ENCODE measurements around the gene CDKN1B. TPM values are rescaled to one million over a fixed set of nuclear protein-coding genes. Genes with fewer than 3 reads are reported as not detected.
A peak's percentile ranks its signal among the peaks of the same experiment; 100 is the strongest.

CDKN1B gene
- total and polyA plus RNA-seq, 2 of the 13 experiments (the other 11 are each of a cell fraction or from before 2014, with no cell fraction given) = 20.1 to 37.2 TPM

- TF ChIP-seq ZMAT5 (CRISPR knock-in tag; IDR thresholded peaks at IDR 0.05; ENCODE audit: borderline replicate concordance, low read depth) (no peak), LCORL (IDR thresholded peaks at IDR 0.05) (no peak), LCORL (CRISPR knock-in tag; IDR thresholded peaks at IDR 0.05) (peak; percentile 77; the same call in 1 of the 2 replicates), CHD4 (IDR thresholded peaks at IDR 0.05; ENCODE audit: borderline replicate concordance, low read length) (no peak), ONECUT2 (CRISPR knock-in tag; IDR thresholded peaks at IDR 0.05) (no peak), MEIS2 (CRISPR knock-in tag; IDR thresholded peaks at IDR 0.05) (peak; percentile 35; the same call in 1 of the 2 replicates), KLF15 (CRISPR knock-in tag; IDR thresholded peaks at IDR 0.05; ENCODE audit: borderline replicate concordance) (no peak), ZNF367 (CRISPR knock-in tag; IDR thresholded peaks at IDR 0.05; ENCODE audit: borderline replicate concordance) (peak; percentile 29; the same call in 1 of the 2 replicates), PPARG (CRISPR knock-in tag; conservative IDR thresholded peaks at IDR 0.05) (peak; percentile 29; the same call in 1 of the 2 replicates), MNT (IDR thresholded peaks at IDR 0.05) (0 out of 2 replicates have a peak, but pooled peaks have one; percentile 15), ZBTB49 (CRISPR knock-in tag; IDR thresholded peaks at IDR 0.05; ENCODE audit: borderline replicate concordance) (no peak), ETV6 (CRISPR knock-in tag; conservative IDR thresholded peaks at IDR 0.05) (no peak), RBFOX2 (IDR thresholded peaks at IDR 0.05; ENCODE audit: low read depth, low read length) (peak; percentile 94), ZBTB7B (CRISPR knock-in tag; IDR thresholded peaks at IDR 0.05) (0 out of 2 replicates have a peak, but pooled peaks have one; percentile 12), TIGD3 (CRISPR knock-in tag; IDR thresholded peaks at IDR 0.05; ENCODE audit: borderline replicate concordance) (no peak), ZNF264 (CRISPR knock-in tag; IDR thresholded peaks at IDR 0.05) (no peak), PRDM10 (CRISPR knock-in tag; IDR thresholded peaks at IDR 0.05; ENCODE audit: low read depth) (peak; percentile 45; the same call in 1 of the 2 replicates), ZSCAN9 (CRISPR knock-in tag; IDR thresholded peaks at IDR 0.05; ENCODE audit: borderline replicate concordance) (peak; percentile 41; the same call in 1 of the 2 replicates), HHEX (CRISPR knock-in tag; IDR thresholded peaks at IDR 0.05) (no peak)
Observed at GRCh38 chr12:12716793-12717585, at the start of gene CDKN1B (continued).
